Prostate gland (tissue), 2 donors: ENCODE measurements around the gene RIOX2. TPM values are rescaled to one million over a fixed set of nuclear protein-coding genes. Genes with fewer than 3 reads are reported as not detected.
"Not testable (repeated sequence)": the region's sequence is repeated elsewhere in the genome, so short reads cannot be mapped to it uniquely, and the experiment has no call there.

Source experiments
- DNase-seq: peaks from one replicate; pipeline ENCODE4 v3.0.0-alpha.2; 2019; ENCODE audit warnings: low spot score
- H3K27ac ChIP-seq, 2 donors: fragments of 200-600 bp; sonication (generic); 2 replicates each; pipeline ENCODE4 v1.5.1; 2017 to 2019
- H3K27me3 ChIP-seq: fragments of 200-600 bp; sonication (generic); replicated peaks from 2 replicates; pipeline ENCODE4 v1.5.1; 2019; ENCODE audit not compliant: insufficient read depth
- H3K36me3 ChIP-seq, 2 donors: fragments of 200-600 bp; sonication (generic); 1 replicate in 1 of 2; 2 replicates in 1 of 2; pipeline versions ENCODE4 v1.5.1 to v1.8.1; 2017 to 2019
- H3K4me1 ChIP-seq: fragments of 200-600 bp; sonication (generic); replicated peaks from 2 replicates; pipeline ENCODE4 v1.5.1; 2019
- H3K4me3 ChIP-seq, 2 donors: fragments of 200-600 bp; sonication (generic); 2 replicates each; pipeline ENCODE4 v1.5.1; 2017 to 2019
- H3K9me3 ChIP-seq: fragments of 200-600 bp; sonication (generic); 2 replicates; pipeline ENCODE4 v1.5.1; 2017
- POLR2A ChIP-seq: fragments of 450-650 bp; IDR thresholded peaks from one replicate; pipeline ENCODE4 v1.6.1; 2016; ENCODE audit warnings: antibody characterized with exemption, mild to moderate bottlenecking
- POLR2AphosphoS5 ChIP-seq: sonication (generic); formaldehyde crosslinking; IDR thresholded peaks from one replicate; pipeline ENCODE4 v1.6.1; 2017; ENCODE audit warnings: antibody characterized with exemption
- WGBS: methylation state at CpG from one replicate; pipeline ENCODE4 v1.1.5; 2018; 5-methylcytosine and 5-hydroxymethylcytosine counted together
- intact Hi-C: fragments of 100-400 bp; cut with DNase I; formaldehyde crosslinking; loops from one replicate; pipeline ENCODE4 v1.14.2; 2022
- total RNA-seq, 2 donors: library from RNA; depleted of rRNA; stranded (reverse); fragments of >200 nt; gene quantifications; one replicate each; pipeline ENCODE4 v1.1.0, GENCODE V29; 2016
- TF ChIP-seq, protein P1 (sequence below), 4 experiments: fragments of 200-600 bp in 2 of 4; fragments of 450-650 bp in 2 of 4; sonication (generic) in 2 of 4; IDR thresholded peaks; 1 replicate in 3 of 4; 2 replicates in 1 of 4; pipeline ENCODE4 v1.5.1; 2016 to 2019; ENCODE audit warnings: antibody characterized with exemption in 4 of 4, mild to moderate bottlenecking in 2 of 4, moderate library complexity in 2 of 4

The RIOX2 gene
- total RNA-seq, 2 donors from 2014 or later, result 18.1 to 20.2 TPM

DNA sequence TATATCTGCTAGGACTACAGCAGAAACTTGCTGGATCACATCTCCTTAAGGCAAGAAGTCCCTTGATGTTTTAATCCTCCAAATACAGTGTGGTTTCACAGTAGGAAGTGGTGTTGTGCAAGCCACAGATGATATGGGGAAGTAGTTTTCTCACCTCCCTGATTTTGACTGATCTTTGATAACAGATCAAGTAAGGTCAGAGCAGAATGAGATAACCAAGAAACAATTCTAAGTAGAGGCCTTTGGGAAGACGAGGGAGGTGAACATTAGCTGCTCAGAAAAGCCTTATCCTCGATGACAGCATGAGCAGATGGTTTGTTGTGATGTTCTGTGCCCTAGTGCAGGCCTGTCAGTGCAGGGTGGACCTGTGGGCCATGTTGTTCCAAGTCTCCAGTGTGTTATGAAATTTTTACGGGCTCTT lies 61.3 kb downstream of the RIOX2 start:
- intact Hi-C loops, result no loop called here
- no peaks in the 10 kb centered on the region for H3K36me3 ChIP-seq
- peak; percentile 21 for DNase-seq
- H3K9me3 ChIP-seq, result no peaks in the 10 kb centered on the region
- TF ChIP-seq, protein P1, sequence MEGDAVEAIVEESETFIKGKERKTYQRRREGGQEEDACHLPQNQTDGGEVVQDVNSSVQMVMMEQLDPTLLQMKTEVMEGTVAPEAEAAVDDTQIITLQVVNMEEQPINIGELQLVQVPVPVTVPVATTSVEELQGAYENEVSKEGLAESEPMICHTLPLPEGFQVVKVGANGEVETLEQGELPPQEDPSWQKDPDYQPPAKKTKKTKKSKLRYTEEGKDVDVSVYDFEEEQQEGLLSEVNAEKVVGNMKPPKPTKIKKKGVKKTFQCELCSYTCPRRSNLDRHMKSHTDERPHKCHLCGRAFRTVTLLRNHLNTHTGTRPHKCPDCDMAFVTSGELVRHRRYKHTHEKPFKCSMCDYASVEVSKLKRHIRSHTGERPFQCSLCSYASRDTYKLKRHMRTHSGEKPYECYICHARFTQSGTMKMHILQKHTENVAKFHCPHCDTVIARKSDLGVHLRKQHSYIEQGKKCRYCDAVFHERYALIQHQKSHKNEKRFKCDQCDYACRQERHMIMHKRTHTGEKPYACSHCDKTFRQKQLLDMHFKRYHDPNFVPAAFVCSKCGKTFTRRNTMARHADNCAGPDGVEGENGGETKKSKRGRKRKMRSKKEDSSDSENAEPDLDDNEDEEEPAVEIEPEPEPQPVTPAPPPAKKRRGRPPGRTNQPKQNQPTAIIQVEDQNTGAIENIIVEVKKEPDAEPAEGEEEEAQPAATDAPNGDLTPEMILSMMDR (IDR thresholded peaks at IDR 0.05), result no peak
- no peak for TF ChIP-seq POLR2AphosphoS5
- TF ChIP-seq POLR2A, result no peak
- no peak overlapping the region for H3K27ac ChIP-seq
- H3K4me3 ChIP-seq, result no peak overlapping the region
- no peaks in the 10 kb centered on the region for H3K4me1 ChIP-seq
- 39% methylated on average over 3 of the region's 3 CpGs for WGBS
- no peaks in the 10 kb centered on the region for H3K27me3 ChIP-seq

DNA sequence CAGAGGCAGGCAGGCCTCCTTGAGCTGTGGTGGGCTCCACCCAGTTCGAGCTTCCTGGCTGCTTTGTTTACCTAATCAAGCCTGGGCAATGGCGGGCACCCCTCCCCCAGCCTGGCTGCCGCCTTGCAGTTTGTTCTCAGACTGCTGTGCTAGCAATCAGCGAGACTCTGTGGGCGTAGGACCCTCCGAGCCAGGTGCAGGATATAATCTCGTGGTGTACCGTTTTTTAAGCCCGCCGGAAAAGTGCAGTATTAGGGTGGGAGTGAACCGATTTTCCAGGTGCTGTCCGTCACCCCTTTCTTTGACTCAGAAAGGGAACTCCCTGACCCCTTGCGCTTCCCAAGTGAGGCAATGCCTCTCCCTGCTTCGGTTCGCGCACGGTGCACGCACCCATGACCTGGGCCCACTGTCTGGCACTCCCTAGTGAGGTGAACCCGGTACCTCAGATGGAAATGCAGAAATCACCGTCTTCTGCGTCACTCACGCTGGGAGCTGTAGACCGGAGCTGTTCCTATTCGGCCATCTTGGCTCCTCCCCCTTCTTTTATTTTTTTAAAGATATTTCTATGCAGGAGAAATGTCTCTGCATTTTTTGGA lies 61.9 kb downstream of the RIOX2 start:
- H3K4me1 ChIP-seq, H3K36me3 ChIP-seq, intact Hi-C loops, H3K27me3 ChIP-seq, H3K27ac ChIP-seq, H3K9me3 ChIP-seq, DNase-seq, H3K4me3 ChIP-seq: not testable (repeated sequence)
- WGBS, result 78% methylated on average over 23 of the region's 24 CpGs

DNA sequence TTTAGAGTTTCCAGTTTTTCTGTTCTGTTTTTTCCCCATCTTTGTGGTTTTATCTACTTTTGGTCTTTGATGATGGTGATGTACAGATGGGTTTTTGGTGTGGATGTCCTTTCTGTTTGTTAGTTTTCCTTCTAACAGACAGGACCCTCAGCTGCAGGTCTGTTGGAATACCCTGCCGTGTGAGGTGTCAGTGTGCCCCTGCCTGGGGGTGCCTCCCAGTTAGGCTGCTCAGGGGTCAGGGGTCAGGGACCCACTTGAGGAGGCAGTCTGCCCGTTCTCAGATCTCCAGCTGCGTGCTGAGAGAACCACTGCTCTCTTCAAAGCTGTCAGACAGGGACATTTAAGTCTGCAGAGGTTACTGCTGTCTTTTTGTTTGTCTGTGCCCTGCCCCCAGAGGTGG lies 62.4 kb downstream of the RIOX2 start:
- DNase-seq, H3K9me3 ChIP-seq, H3K36me3 ChIP-seq, H3K4me1 ChIP-seq, H3K27ac ChIP-seq, intact Hi-C loops, H3K27me3 ChIP-seq, H3K4me3 ChIP-seq: not testable (repeated sequence)
- WGBS, result no CpG with 5 or more reads among the region's 3 CpGs

DNA sequence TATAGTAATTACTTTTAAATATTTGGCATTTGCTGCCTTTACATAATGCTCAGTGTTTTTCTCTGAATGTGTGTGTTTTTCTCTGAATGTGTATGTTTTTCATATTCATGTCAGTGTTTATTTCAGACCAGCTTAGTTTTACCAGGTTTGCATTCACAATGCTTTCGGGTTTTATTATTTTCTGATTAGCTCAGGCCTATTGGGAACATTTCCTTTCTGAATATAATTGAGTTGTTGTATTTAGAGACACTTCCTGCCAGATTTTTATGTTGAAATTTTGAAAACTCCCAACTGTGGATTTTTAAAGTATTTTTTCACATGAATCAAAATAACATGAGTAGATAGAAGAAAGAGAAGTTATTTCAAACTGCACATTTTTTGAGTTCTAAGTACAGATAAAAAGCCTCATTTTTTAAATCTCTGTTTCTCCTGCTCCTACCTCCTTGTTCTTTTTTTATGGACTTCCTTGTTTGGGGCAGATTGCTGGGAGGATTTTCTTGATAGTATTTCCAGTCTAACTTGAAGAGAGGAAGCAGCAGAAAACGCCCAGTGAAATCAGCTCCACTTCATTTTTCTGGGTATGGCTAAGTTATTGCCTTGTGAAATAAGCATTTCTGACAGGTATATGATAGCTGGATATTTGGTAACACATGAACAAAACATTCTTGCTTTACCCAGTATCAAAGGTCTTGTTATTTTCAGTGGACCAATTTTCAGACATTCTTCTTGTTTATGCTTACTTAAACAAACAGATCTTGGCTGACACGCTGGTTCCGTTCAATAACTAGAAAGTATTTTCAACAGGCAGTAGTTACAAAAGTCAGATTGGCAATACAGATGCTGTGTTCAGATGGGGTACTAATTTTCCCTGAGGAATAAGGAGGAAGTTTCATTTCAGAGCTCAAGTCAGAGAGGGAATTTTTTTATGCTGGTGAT lies 70.7 kb downstream of the RIOX2 start:
- H3K4me1 ChIP-seq, result no peaks in the 10 kb centered on the region
- H3K27ac ChIP-seq, result no peak overlapping the region

DNA sequence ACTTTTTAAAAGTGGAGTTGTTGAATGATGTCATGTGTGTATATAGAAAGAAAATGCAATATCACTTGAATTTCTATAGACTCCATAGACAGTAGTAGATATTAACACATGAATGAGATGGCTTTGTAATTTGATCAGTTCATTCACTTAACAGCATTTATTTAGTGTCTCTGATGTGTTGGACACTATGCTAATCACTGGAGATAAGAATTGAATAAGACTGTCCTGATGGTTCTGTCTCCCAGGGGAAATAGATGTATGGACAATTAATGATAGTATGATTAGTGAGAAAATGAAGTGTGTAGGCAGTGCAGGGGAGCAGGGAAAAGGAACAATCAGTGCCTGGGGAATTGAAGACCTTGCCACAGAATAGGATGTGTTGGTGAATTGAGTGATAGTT lies 72.9 kb downstream of the RIOX2 start:
- no peaks in the 10 kb centered on the region for H3K4me1 ChIP-seq
- no peak for DNase-seq
- no peak overlapping the region for H3K27ac ChIP-seq
- H3K27me3 ChIP-seq, result no peaks in the 10 kb centered on the region
- intact Hi-C loops, result no loop called here
- H3K4me3 ChIP-seq, result no peak overlapping the region
- H3K36me3 ChIP-seq, result no peaks in the 10 kb centered on the region
- no peak for TF ChIP-seq POLR2AphosphoS5
- TF ChIP-seq POLR2A, result no peak
- TF ChIP-seq, protein P1 (IDR thresholded peaks at IDR 0.05), result no peak
- no peaks in the 10 kb centered on the region for H3K9me3 ChIP-seq

More for the DNA sequence above, 70.7 kb downstream of the RIOX2 start:
- WGBS, result 36% methylated on average over 4 of the region's 4 CpGs
- intact Hi-C loops, result no loop called here
- no peaks in the 10 kb centered on the region for H3K27me3 ChIP-seq
- H3K4me3 ChIP-seq, result no peak overlapping the region
- no peaks in the 10 kb centered on the region for H3K9me3 ChIP-seq
- TF ChIP-seq, protein P1 (IDR thresholded peaks at IDR 0.05), result no peak
- TF ChIP-seq POLR2A, result no peak
- no peak for TF ChIP-seq POLR2AphosphoS5
- no peaks in the 10 kb centered on the region for H3K36me3 ChIP-seq
- DNase-seq, result no peak
